GM18502 (cell line): ENCODE results near the gene TMEM116.
"Not testable (repeated sequence)": the region's sequence is repeated elsewhere in the genome, so short reads cannot be mapped to it uniquely, and the experiment has no call there.

ENCODE experiments used
- ATAC-seq: cut with Tn5 transposase; IDR thresholded peaks from one replicate; pipeline ENCODE4 v1.9.1; 2021; ENCODE audit warnings: mild to moderate bottlenecking; ENCODE audit not compliant: unreplicated experiment, poor library complexity

TMEM116 gene

DNA sequence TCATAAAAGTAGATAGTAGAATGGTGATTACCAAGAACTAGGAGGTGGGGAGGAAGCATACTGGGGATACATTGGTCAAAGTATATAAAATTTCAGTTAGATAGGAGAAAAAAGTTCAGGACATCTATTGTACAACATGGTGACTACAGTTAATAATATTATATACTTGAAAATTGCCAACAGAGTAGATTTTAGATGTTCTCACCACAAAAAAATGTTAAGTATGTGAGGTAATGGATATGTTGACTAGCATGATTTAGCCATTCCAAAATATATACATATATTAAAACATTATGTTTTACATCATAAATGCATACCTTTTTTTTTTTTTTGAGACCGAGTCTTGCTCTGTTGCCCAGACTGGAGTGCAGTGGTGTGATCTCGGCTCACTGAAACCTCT, 31.0 kb downstream of the TMEM116 start:
- ATAC-seq, result no peak

- ATAC-seq, result no peak
These were observed 32.4 kb downstream of the TMEM116 start for GRCh38 chr12:111980598-111980997.

DNA sequence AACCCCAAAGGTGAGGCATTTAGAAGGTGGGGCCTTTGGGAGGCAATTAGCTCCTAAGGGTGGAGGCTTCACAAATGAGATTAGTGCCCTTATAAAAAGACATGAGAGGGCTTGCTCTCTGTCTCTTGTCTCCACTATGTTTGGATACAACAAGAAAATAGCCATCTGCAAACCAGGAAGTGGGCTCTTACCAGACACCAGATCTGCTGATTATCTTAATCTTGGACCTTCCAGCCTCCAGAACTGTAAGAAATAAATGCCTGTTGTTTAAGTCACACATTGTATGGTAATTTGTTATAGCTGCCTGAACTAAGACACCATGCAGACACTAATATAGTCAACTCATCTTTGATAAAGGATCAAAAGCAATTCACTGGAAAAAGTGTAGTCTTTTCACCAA, 34.4 kb downstream of the TMEM116 start:
- ATAC-seq, result no peak

DNA sequence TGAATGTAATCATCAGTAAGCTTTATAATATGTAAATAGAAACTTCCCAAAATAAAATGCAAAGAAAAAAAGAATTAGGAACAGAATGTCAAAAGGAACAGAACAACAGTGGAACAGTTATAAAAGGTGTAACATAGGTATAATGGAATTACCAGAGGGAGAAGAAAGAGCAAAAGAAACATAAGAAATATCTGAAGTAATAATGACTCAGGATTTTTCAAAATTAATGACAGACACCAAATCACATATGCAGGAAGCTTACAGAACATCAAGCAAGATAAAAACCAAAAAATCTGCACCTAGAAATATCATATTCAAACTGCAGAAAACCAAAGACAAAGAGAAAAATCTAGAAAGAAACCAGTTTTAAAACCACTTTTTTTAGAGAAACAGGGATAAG, 36.1 kb downstream of the TMEM116 start:
- no peak for ATAC-seq

DNA sequence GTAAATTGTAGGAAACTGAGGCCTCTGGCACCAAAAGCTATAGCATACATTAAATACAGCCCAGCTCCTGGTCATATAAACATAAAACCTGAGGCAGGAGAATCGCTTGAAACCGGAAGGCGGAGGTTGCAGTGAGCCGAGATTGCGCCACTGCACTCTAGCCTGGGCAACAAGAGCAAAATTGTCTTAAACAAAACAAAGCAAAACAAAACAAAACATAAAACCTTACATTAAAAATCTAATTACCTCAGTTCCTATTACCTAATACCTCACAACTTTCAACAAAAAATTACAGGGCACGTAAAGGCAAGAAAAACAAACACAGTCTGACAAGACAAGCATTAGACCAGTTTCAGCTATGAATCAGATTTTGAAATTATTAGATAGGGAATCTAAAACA, 36.7 kb downstream of the TMEM116 start:
- no peak for ATAC-seq

DNA sequence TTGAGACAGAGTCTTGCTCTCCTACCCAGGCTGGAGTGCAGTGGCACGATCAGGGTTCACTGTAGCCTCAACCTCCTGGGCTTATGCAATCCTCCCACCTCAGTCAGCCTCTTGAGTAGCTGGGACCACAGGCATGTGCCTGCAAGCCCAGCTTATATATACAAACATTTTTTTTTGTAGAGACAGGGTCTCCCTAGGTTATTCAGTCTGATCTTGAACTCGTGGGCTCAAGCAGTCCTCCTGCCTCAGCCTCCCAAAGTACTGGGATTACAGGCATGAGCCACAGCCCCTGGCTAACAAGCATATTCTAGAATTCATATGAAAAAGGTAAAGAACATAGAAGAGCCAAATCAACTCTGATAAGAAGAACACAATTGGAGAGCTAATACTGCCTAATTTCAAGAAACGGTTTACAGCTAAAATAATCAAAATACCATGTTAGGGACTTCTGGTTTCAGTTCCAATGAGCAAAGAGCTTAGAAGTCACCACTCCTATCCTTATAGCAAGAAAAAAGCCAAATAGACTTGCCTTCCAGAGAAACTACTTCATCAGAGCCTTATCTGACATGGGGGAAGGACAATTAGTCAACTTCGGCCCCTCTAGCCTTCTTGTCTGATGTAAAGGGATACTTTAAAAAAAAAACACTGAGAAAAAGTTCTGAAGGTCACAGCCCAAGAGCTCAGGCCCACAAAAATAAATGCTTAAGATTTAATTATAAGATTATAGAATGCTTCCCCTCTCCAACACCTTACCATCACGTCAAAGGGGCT, 37.6 kb downstream of the TMEM116 start:
- no peak for ATAC-seq

- ATAC-seq, result no peak
These were observed 41.2 kb downstream of the TMEM116 start for GRCh38 chr12:111971800-111972199.

- ATAC-seq, result no peak
These were observed 48.0 kb downstream of the TMEM116 start for GRCh38 chr12:111964935-111965334.

- not testable (repeated sequence) for ATAC-seq
These were observed 53.4 kb downstream of the TMEM116 start for GRCh38 chr12:111959518-111959917.

GRCh38 chr12:111957224-111957623, 55.7 kb downstream of the TMEM116 start:
- not testable (repeated sequence) for ATAC-seq

DNA sequence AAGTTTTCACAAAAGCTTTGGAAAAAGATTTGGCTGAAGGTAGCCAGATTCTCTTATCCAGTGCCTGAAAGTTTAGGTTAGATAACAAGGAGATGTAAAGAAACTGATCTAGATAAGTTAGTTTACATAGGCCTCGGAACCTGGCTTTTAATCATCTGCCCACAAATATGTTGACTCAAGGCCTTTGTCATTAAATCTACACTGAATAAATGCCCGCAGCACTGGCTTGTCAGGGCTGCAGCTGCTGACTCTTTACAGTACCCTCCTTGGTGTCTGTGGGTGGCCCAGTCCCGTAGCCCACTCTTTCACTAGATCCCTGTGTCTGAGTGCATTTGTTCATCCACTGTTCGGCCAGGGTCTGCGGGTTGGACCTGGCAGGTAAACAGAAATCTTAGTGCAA, 58.0 kb downstream of the TMEM116 start:
- no peak for ATAC-seq

DNA sequence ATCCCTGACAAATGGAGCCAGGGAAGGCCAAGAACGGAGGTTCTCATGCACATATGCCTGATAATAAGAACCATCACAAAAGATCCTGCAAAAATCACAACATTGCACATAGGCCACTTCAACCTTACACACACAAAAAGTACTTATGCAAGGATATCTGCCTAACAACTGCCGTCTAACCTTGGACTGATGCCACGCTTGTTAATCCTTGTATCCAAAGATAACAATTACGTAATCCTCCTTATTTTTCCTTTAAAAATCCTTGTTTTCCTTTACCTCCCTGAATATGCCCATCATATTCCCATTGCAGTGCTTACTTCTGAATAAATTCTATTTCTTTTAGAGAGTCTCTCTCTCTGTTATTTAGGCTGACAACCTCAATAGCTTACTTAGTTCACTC, 59.5 kb downstream of the TMEM116 start:
- ATAC-seq, result no peak

DNA sequence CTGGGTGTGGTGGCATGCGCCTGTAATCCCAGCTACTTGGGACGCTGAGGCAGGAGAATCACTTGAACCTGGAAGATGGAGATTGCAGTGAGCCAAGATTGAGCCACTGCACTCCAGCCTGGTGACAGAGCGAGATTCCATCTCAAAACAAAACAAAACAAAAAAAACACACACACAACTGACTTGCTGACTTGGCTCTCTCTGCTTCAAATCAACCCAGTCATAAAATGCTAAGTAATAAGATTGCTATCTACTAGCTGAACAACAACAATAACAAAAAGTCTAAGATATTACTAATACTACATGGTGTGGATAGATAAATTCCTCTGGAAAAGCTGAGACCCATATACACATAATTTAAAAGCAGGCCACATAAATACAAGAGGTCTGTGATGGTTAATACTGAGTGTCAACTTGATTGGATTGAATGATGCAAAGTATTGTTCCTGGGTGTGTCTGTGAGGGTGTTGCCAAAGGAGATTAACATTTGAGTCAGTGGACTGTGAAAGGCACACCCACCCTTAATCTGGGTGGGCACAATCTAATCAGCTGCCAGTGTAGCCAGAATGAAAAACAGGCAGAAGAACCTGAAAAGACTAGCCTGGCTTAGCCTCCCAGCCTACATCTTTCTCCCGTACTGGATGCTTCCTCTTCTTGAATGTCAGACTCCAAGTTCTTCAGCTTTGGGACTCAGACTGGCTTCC, 60.7 kb downstream of the TMEM116 start:
- not testable (repeated sequence) for ATAC-seq

DNA sequence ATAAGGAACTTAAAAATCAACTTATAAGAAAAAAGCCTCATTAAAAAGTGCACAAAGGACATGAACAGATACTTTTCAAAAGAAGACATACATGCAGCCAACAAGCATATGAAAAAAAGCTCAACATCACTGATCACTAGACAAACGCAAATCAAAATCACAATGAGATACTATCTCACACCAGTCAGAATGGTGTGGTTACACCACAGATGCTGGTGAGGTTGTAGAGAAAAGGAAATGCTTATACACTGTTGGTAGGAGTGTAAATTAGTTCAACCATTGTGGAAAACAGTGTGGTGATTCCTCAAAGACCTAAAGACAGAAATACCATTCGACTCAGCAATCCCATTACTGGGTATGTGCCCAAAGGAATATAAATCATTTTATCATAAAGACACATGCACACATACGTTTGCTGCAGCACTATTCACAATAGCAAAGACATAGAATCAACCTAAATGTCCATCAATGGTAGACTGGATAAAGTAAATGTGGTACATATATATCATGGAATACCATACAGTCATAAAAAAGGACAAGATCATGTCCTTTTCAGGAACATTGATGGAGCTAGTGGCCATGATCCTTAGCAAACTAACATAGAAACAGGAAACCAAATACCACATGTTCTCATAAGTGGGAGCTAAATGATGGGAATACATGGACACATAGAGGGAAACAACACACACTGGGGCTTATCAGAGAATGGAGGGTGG, 61.8 kb downstream of the TMEM116 start:
- ATAC-seq, result not testable (repeated sequence)

- no peak for ATAC-seq
These were observed 69.0 kb downstream of the TMEM116 start for GRCh38 chr12:111943929-111944328.

DNA sequence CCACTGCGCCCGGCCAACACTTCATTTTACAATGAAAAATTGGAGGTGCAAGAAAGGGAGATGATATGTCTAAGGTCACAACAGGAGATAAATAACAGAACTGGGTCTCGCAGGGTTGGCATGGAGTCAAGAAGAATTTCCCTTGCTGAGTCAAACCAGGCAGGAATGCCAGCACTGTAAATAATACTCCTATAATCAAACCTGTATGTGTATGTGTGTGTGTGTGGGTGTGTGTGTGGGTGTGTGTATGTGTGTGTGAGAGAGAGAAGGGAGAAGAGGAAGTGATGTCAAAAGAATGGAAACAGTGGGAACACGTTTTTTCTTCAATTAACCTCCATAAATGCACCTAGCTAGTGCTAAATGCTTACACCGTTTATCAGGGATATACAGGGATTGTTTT, 70.4 kb downstream of the TMEM116 start:
- ATAC-seq, result no peak

DNA sequence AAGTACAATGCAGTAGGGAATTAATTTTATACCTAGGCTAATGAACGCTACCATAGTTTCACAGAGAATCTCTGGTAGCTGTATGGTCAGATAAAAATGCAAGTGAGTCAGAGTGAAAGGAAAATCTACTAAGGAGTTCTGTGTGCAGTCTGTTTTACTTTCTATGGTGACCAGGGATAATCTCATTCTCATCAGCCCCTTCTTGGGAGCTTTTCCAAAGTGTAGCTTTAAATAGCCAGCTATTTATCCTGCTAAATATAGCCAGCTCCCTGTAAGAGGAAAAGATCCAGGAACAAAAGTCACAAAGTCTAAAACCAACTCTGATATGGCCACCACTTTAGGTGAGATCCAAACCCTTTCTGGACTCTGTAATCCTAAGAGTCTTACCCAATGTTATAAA, 75.5 kb downstream of the TMEM116 start:
- no peak for ATAC-seq

DNA sequence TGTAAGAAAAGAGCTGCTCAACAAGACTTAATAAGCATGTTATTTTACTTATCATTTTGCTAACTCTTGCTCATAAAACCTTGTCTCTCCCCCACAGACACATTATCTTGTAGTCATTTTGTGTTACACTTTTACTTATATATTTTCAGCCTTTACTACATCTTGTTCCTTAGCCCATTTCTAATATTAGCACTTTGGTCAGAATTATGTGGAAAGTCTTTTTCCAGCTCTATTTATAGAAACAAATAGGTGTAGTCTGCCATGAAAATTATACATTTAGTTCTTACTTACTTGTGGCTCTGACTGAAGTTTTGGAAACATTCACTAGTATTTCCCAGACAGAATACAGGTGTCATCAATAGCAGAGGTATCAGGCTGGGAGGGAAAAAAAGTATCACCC, 76.1 kb downstream of the TMEM116 start:
- no peak for ATAC-seq

DNA sequence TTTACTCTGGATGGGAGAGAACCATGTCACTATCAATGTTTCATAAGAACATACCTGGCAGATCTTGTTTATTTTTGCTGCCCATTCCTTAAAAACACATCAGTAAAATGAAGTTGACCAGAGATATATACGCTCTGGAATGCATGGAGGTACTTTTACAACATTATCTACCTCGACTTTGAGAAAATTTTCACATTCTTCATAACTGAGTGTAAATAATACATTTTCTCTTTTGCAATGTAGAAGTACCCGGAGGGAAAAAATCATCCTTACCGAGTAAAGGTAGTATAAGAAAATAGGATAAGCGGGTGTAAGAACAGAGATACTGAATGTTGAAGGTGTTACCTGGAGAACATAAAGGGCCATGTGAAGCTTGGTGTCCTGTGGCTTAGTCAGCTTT, 80.7 kb downstream of the TMEM116 start:
- ATAC-seq, result no peak

- ATAC-seq, result no peak
These were observed 85.6 kb downstream of the TMEM116 start for GRCh38 chr12:111927346-111927745.

- ATAC-seq, result no peak
These were observed 86.3 kb downstream of the TMEM116 start for GRCh38 chr12:111926631-111927030.
